ENCODE results near the gene DDX49.

The DDX49 gene

GRCh38 chr19:18975869-18976268 is 56.4 kb downstream of the DDX49 start:
- no peak for DNase-seq (ENCODE audit: low spot score)
